IPS-15b (cell line): Measurements from ENCODE around the gene BZW1.

Experiments
- H3K27me3 ChIP-seq: one replicate; pipeline ENCODE4 v1.6.1; 2013; ENCODE audit warnings: low read length; ENCODE audit not compliant: control insufficient read depth, insufficient read depth
- H3K36me3 ChIP-seq: one replicate; pipeline ENCODE4 v1.6.1; 2013; ENCODE audit warnings: low read length; ENCODE audit not compliant: control insufficient read depth, insufficient read depth
- H3K4me1 ChIP-seq: one replicate; pipeline ENCODE4 v1.6.1; 2013; ENCODE audit warnings: mild to moderate bottlenecking, low read length; ENCODE audit not compliant: control insufficient read depth, insufficient read depth
- H3K4me3 ChIP-seq: one replicate; pipeline ENCODE4 v1.5.1; 2013; ENCODE audit warnings: low read depth, low read length
- H3K9ac ChIP-seq: one replicate; pipeline ENCODE4 v1.6.1; 2013; ENCODE audit warnings: low read depth, mild to moderate bottlenecking, low read length
- H3K9me3 ChIP-seq: one replicate; pipeline ENCODE4 v1.6.1; 2013; ENCODE audit warnings: mild to moderate bottlenecking, low read length; ENCODE audit not compliant: control insufficient read depth, insufficient read depth

The BZW1 gene

DNA sequence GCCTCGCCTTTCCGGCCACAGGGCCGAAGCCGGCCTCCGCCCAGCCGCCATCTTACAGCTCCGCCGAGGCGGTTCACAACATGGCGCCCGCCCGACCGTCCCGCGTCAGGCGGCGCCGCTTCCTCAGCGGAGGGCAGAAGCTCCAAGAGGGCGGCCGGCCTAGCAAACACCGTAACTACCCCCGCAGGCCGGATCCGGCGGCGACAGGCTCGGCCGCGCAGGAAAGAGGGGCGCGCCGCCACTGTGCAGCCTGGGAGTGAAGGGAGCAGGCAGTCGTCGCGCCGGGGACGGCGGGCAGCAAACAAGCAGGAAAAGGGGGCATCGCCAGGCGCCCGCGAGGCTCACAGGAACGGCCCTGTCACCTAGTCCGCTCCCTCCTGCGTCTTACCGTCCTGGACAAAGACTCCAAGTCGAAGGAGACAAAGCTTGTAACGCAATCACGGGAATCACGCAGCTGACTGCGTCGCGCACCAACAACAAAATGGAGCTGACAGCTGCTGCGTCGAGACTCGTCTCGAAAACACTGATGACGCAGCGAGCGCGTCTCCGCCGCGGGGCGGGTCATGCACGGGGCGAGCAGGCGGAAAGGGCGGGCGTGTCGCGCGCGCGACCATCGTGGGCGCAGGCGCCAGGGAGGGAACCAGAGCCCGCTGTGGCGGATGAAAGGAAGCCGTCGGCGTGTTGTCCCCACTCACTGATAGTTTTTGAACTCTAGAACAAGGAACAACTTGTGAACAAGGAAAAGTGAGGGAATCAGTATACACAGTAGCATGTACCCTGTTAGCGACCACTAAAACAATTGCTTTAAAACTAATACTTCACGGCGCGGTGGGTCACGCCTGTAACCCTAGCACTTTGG, 52.7 kb downstream of the BZW1 start, which contains the start of gene CLK1:
TSS of gene CLK1 (minus strand) at position 483 of the 859 bp plus-strand sequence. CDS start 2,796 bp downstream, outside the sequence.
- no peaks in the 10 kb centered on the region for H3K9me3 ChIP-seq
- peaks cover 2% of the 10 kb centered on the region for H3K4me1 ChIP-seq
- H3K36me3 ChIP-seq: peaks cover 8% of the 10 kb centered on the region
- H3K9ac ChIP-seq: peak within 1 kb of the TSS; percentile 87
- no peaks in the 10 kb centered on the region for H3K27me3 ChIP-seq
- H3K4me3 ChIP-seq: peak within 1 kb of the TSS; percentile 99

GRCh38 chr2:200869014-200869413, 57.3 kb downstream of the BZW1 start:
- H3K9me3 ChIP-seq: no peaks in the 10 kb centered on the region
- no peak overlapping the region for H3K9ac ChIP-seq
- no peaks in the 10 kb centered on the region for H3K4me1 ChIP-seq
- H3K36me3 ChIP-seq: peaks cover 7% of the 10 kb centered on the region
- H3K27me3 ChIP-seq: no peaks in the 10 kb centered on the region
- no peak overlapping the region for H3K4me3 ChIP-seq

GRCh38 chr2:200871151-200871550, 59.4 kb downstream of the BZW1 start:
- Histone ChIP-seq H3K4me1 (no peaks in the 10 kb centered on the region), H3K9ac (no peak overlapping the region), H3K4me3 (no peak overlapping the region), H3K36me3 (peaks cover 7% of the 10 kb centered on the region), H3K9me3 (no peaks in the 10 kb centered on the region), H3K27me3 (no peaks in the 10 kb centered on the region)

- no peak overlapping the region for H3K9ac ChIP-seq
These were observed 61.9 kb downstream of the BZW1 start for GRCh38 chr2:200873560-200873959.

More at GRCh38 chr2:200873560-200873959, 61.9 kb downstream of the BZW1 start:
- no peak overlapping the region for H3K4me3 ChIP-seq
- no peaks in the 10 kb centered on the region for H3K9me3 ChIP-seq
- H3K27me3 ChIP-seq: no peaks in the 10 kb centered on the region
- peaks cover 11% of the 10 kb centered on the region for H3K36me3 ChIP-seq
- H3K4me1 ChIP-seq: no peaks in the 10 kb centered on the region
